ENCODE results near the gene TADA3. TPM values are rescaled to one million over a fixed set of nuclear protein-coding genes. Genes with fewer than 3 reads are reported as not detected.

Gene TADA3
- total RNA-seq, 4 donors from 2014 or later: 53.7 to 504 (median 92.0) TPM

GRCh38 chr3:9767418-9767817, 24.9 kb downstream of the TADA3 start:
- 71% methylated on average over 7 of the region's 7 CpGs; no CpG with 5 or more reads in 1 of the 2 donors for WGBS, 2 donors (ENCODE audit: low coverage in 1 of 2)
- H3K36me3 ChIP-seq: no peaks in the 10 kb centered on the region
- intact Hi-C loops (cut with DNase I; ENCODE audit: low total_unique reads) (no loop called here), in situ Hi-C loops (cut with MboI; ENCODE audit: low pct_ligation_motif_present in 1 of 4, low pct_unique_long_range_greater_than_20kb in 1 of 4, low sequenced_read_pairs in 3 of 4) (no loop called here)
- H3K4me3 ChIP-seq: no peak overlapping the region
- H3K27ac ChIP-seq: peak overlapping the region in 2 of 4 donors; percentile 17 to 21
- no peaks in the 10 kb centered on the region for H3K9me3 ChIP-seq
- peaks cover 10 to 38% (median 30%) of the 10 kb centered on the region in 4 donors for H3K4me1 ChIP-seq
- no peaks in the 10 kb centered on the region for H3K27me3 ChIP-seq
- DNase-seq: no peak
- TF ChIP-seq CTCF (IDR thresholded peaks at IDR 0.05): no peak
- no peak for TF ChIP-seq POLR2A (IDR thresholded peaks at IDR 0.05)
- no peak for TF ChIP-seq EP300 (IDR thresholded peaks at IDR 0.05; ENCODE audit: low read depth)
- no peak for TF ChIP-seq POLR2AphosphoS5 (IDR thresholded peaks at IDR 0.05)

DNA sequence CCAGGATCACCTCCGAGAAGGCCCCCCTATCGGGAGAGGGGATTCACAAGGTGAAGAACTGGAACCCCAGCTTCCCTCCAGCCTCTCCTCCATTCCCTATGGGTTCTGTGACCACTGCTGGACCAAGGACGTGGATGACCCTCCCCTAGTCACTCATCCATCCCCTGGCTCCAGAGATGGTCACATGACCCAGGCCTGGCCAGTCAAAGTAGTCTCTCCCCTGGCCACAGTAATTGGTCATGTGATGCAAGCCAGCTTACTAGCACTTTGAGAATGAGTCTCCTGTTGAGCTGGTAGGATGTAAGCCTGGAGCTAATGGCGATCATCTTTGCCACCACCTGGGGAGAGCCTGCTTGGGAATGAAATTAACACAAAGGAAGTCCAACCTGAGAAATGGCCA, 26.4 kb downstream of the TADA3 start:
- Histone ChIP-seq H3K4me3 (no peak overlapping the region), H3K27ac (no peak overlapping the region), H3K4me1 (peaks cover 10 to 36% (median 29%) of the 10 kb centered on the region in 4 donors), H3K9me3 (no peaks in the 10 kb centered on the region), H3K36me3 (no peaks in the 10 kb centered on the region), H3K27me3 (no peaks in the 10 kb centered on the region)
- TF ChIP-seq CTCF (IDR thresholded peaks at IDR 0.05): no peak
- TF ChIP-seq POLR2A (IDR thresholded peaks at IDR 0.05): no peak
- no peak for TF ChIP-seq POLR2AphosphoS5 (IDR thresholded peaks at IDR 0.05)
- TF ChIP-seq EP300 (IDR thresholded peaks at IDR 0.05; ENCODE audit: low read depth): no peak
- in situ Hi-C loops (cut with MboI; ENCODE audit: low pct_ligation_motif_present in 1 of 4, low pct_unique_long_range_greater_than_20kb in 1 of 4, low sequenced_read_pairs in 3 of 4): no loop called here
- intact Hi-C loops (cut with DNase I; ENCODE audit: low total_unique reads): no loop called here
- 95% methylated on average over 3 of the region's 4 CpGs; no CpG with 5 or more reads in 1 of the 2 donors for WGBS, 2 donors (ENCODE audit: low coverage in 1 of 2)
- no peak for DNase-seq

DNA sequence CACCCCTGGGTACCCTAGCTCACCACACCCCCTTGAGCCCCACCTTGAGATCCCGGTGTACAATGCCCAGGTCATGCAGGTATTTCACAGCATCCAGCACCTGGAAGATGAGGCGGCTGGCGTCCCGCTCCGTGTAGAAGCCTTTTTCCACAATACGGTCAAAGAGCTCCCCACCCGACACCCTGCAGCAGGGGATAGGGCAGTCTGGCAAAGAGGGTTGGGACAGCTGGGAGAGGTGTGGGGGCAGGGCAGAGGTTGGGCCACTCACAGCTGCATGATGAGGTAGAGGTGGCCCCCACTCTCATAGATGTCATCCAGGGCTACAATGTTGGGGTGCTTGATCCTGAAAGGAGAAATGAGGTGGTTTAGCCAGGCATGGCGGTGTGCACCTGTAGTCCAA, 29.4 kb downstream of the TADA3 start:
- TF ChIP-seq POLR2A (IDR thresholded peaks at IDR 0.05): no peak
- no peak for TF ChIP-seq POLR2AphosphoS5 (IDR thresholded peaks at IDR 0.05)
- no peak for TF ChIP-seq EP300 (IDR thresholded peaks at IDR 0.05; ENCODE audit: low read depth)
- no peak for TF ChIP-seq CTCF (IDR thresholded peaks at IDR 0.05)
- H3K27ac ChIP-seq: no peak overlapping the region
- no peak overlapping the region for H3K4me3 ChIP-seq
- WGBS, 2 donors (ENCODE audit: low coverage in 1 of 2): 93% methylated on average over 8 of the region's 8 CpGs; no CpG with 5 or more reads in 1 of the 2 donors
- no peak for DNase-seq
- peaks cover 0 to 6% (median 0%) of the 10 kb centered on the region in 4 donors for H3K36me3 ChIP-seq
- H3K4me1 ChIP-seq: peaks cover 0 to 9% (median 4%) of the 10 kb centered on the region in 4 donors
- intact Hi-C loops (cut with DNase I; ENCODE audit: low total_unique reads) (no loop called here), in situ Hi-C loops (cut with MboI; ENCODE audit: low pct_ligation_motif_present in 1 of 4, low pct_unique_long_range_greater_than_20kb in 1 of 4, low sequenced_read_pairs in 3 of 4) (no loop called here)
- H3K27me3 ChIP-seq: no peaks in the 10 kb centered on the region
- H3K9me3 ChIP-seq: no peaks in the 10 kb centered on the region

DNA sequence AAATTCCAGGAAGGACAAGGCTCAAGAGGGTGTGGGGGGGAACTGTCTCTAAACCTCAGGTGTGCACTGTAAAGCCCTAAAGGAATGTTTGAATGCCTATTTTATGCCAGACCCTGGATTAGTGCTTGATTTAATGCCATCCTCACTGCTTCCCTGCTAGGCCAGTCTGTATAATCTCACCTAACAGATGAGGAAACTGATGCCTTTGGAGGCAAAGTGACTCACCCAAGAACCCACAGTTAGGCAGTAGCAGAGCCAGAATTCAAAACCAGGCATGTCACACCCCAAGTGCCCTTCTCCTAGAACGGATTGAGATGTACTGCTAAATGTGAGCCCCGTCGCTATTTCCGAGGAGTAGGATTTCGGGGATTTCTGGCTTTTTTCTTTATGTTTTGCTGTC, 30.4 kb downstream of the TADA3 start:
- 96% methylated on average over 5 of the region's 5 CpGs; no CpG with 5 or more reads in 1 of the 2 donors for WGBS, 2 donors (ENCODE audit: low coverage in 1 of 2)
- Histone ChIP-seq H3K27ac (no peak overlapping the region), H3K36me3 (peaks cover 0 to 12% (median 1%) of the 10 kb centered on the region in 4 donors), H3K4me1 (peaks cover 0 to 2% (median 0%) of the 10 kb centered on the region in 4 donors), H3K4me3 (no peak overlapping the region), H3K9me3 (no peaks in the 10 kb centered on the region), H3K27me3 (no peaks in the 10 kb centered on the region)
- intact Hi-C loops (cut with DNase I; ENCODE audit: low total_unique reads): no loop called here
- TF ChIP-seq CTCF (IDR thresholded peaks at IDR 0.05) (no peak), EP300 (IDR thresholded peaks at IDR 0.05; ENCODE audit: low read depth) (no peak), POLR2A (IDR thresholded peaks at IDR 0.05) (no peak), POLR2AphosphoS5 (IDR thresholded peaks at IDR 0.05) (no peak)
- in situ Hi-C loops (cut with MboI; ENCODE audit: low pct_ligation_motif_present in 1 of 4, low pct_unique_long_range_greater_than_20kb in 1 of 4, low sequenced_read_pairs in 3 of 4): no loop called here
- DNase-seq: no peak
